Measurements from ENCODE around the gene ZNF362. TPM values are rescaled to one million over a fixed set of nuclear protein-coding genes. Genes with fewer than 3 reads are reported as not detected.

Gene ZNF362
- total and polyA plus RNA-seq, 4 donors = 2.3 to 6.3 (median 5.4) TPM

GRCh38 chr1:33317946-33318345, 61.7 kb downstream of the ZNF362 start:
- H3K27ac ChIP-seq (ENCODE audit: low read depth in 1 of 2, low read length in 2 of 2) = no peak overlapping the region
- no peak overlapping the region for H3K9ac ChIP-seq (ENCODE audit: low read depth in 1 of 2, low read length in 2 of 2)
- peaks cover 0 to 5% (median 4%) of the 10 kb centered on the region in 4 donors for H3K36me3 ChIP-seq (ENCODE audit: control insufficient read depth in 4 of 4, insufficient read depth in 3 of 4, low read depth in 1 of 4, low read length in 3 of 4)
- no peaks in the 10 kb centered on the region for H3K27me3 ChIP-seq (ENCODE audit: control insufficient read depth in 4 of 4, insufficient read depth in 4 of 4, low read length in 3 of 4)
- no peak overlapping the region for H3K4me3 ChIP-seq (ENCODE audit: low read depth in 1 of 3, low read length in 3 of 3)
- no peak for DNase-seq (ENCODE audit: low spot score)
- WGBS = 77% methylated on average over 6 of the region's 6 CpGs
- H3K4me1 ChIP-seq (ENCODE audit: control insufficient read depth in 4 of 4, insufficient read depth in 4 of 4, low read length in 3 of 4) = no peaks in the 10 kb centered on the region
- TF ChIP-seq HNF4A (conservative IDR thresholded peaks at IDR 0.05) (no peak), ZBTB33 (IDR thresholded peaks at IDR 0.05) (no peak), REST (IDR thresholded peaks at IDR 0.05) (no peak), MAX (IDR thresholded peaks at IDR 0.05) (no peak), JUND (IDR thresholded peaks at IDR 0.05) (no peak), CTCF (IDR thresholded peaks at IDR 0.05; ENCODE audit: low read depth, low read length, missing input control) (no peak), HNF4G (IDR thresholded peaks at IDR 0.05) (no peak), EGR1 (IDR thresholded peaks at IDR 0.05; ENCODE audit: low read depth in 2 of 2) (no peak)
- no peaks in the 10 kb centered on the region for H3K9me3 ChIP-seq (ENCODE audit: control insufficient read depth in 4 of 4, low read length in 3 of 4)

- Histone ChIP-seq H3K27me3 (ENCODE audit: control insufficient read depth in 4 of 4, insufficient read depth in 4 of 4, low read length in 3 of 4) (no peaks in the 10 kb centered on the region), H3K9me3 (ENCODE audit: control insufficient read depth in 4 of 4, low read length in 3 of 4) (no peaks in the 10 kb centered on the region), H3K9ac (ENCODE audit: low read depth in 1 of 2, low read length in 2 of 2) (no peak overlapping the region), H3K27ac (ENCODE audit: low read depth in 1 of 2, low read length in 2 of 2) (no peak overlapping the region), H3K4me3 (ENCODE audit: low read depth in 1 of 3, low read length in 3 of 3) (no peak overlapping the region), H3K36me3 (ENCODE audit: control insufficient read depth in 4 of 4, insufficient read depth in 3 of 4, low read depth in 1 of 4, low read length in 3 of 4) (peaks cover 0 to 18% (median 15%) of the 10 kb centered on the region in 4 donors), H3K4me1 (ENCODE audit: control insufficient read depth in 4 of 4, insufficient read depth in 4 of 4, low read length in 3 of 4) (no peaks in the 10 kb centered on the region)
- 96% methylated on average over 9 of the region's 9 CpGs for WGBS
- DNase-seq (ENCODE audit: low spot score) = no peak
- TF ChIP-seq HNF4G (IDR thresholded peaks at IDR 0.05) (no peak), HNF4A (conservative IDR thresholded peaks at IDR 0.05) (no peak), YY1 (IDR thresholded peaks at IDR 0.05) (no peak), MAX (IDR thresholded peaks at IDR 0.05) (no peak), REST (IDR thresholded peaks at IDR 0.05) (no peak), EGR1 (IDR thresholded peaks at IDR 0.05; ENCODE audit: low read depth in 2 of 2) (no peak), GABPA (IDR thresholded peaks at IDR 0.05 in 1 of 2, conservative IDR thresholded peaks at IDR 0.05 in 1 of 2) (no peak), NR2F2 (IDR thresholded peaks at IDR 0.05) (no peak), CTCF (IDR thresholded peaks at IDR 0.05; ENCODE audit: low read depth, low read length, missing input control) (no peak), RXRA (IDR thresholded peaks at IDR 0.05) (no peak), FOXA2 (IDR thresholded peaks at IDR 0.05) (no peak), ATF3 (IDR thresholded peaks at IDR 0.05) (no peak), RAD21 (IDR thresholded peaks at IDR 0.05) (no peak), SP1 (IDR thresholded peaks at IDR 0.05) (no peak)
Measured at GRCh38 chr1:33319186-33319948, 63.1 kb downstream of the ZNF362 start.

Data from liver (tissue), 9 donors.